HEK293 (cell line): Measurements from ENCODE around the gene ARHGAP26.

Experiments
- CTCF ChIA-PET: fragments of 350-600 bp; formaldehyde crosslinking; extraction: SDS; loops from one replicate; lab custom pipeline; 2021; ENCODE audit warnings: antibody characterized with exemption; lab: Yijun Ruan, JAX
- POLR2A ChIA-PET: fragments of 300-600 bp; formaldehyde crosslinking; extraction: SDS; loops from one replicate; lab custom pipeline; 2020; ENCODE audit warnings: antibody characterized with exemption, inconsistent platforms; lab: Yijun Ruan, JAX
- H3K27ac ChIP-seq: fragments of 200-500 bp; sonication (Bioruptor generic); 2 replicates; pipeline ENCODE4 v1.5.1; 2014; ENCODE audit warnings: low read depth, low read length, control low read depth, inconsistent platforms; ENCODE audit errors: extremely low read depth
- H3K36me3 ChIP-seq, 2 experiments: fragments of 200-500 bp in 1 of 2; sonication (Bioruptor generic) in 1 of 2; 1 replicate in 1 of 2; 2 replicates in 1 of 2; pipeline ENCODE4 v1.5.1; 2014 to 2017; ENCODE audit warnings: inconsistent platforms in 2 of 2, low read length in 2 of 2; ENCODE audit not compliant: control insufficient read depth in 2 of 2, insufficient read depth in 1 of 2
- H3K4me1 ChIP-seq: fragments of 200-500 bp; sonication (Bioruptor generic); 2 replicates; pipeline ENCODE4 v1.5.1; 2014; ENCODE audit warnings: mild to moderate bottlenecking, low read length, inconsistent platforms; ENCODE audit not compliant: control insufficient read depth, insufficient read depth
- H3K4me3 ChIP-seq: 2 replicates; pipeline ENCODE4 v1.5.1; 2011; ENCODE audit warnings: low read depth, mild to moderate bottlenecking, control low read depth, low read length, moderate library complexity
- H3K9me3 ChIP-seq: fragments of 200-500 bp; sonication (Bioruptor generic); 2 replicates; pipeline ENCODE4 v1.5.1; 2014; ENCODE audit warnings: low read depth, low read length, inconsistent platforms; ENCODE audit not compliant: control insufficient read depth, insufficient read depth
- INSM2 ChIP-seq: fragments of 450-650 bp; formaldehyde crosslinking; IDR thresholded peaks from 2 replicates; pipeline ENCODE4 v1.5.1; 2016; ENCODE audit warnings: missing biosample characterization, missing genetic modification characterization
- KLF7 ChIP-seq: fragments of 450-650 bp; formaldehyde crosslinking; IDR thresholded peaks from 2 replicates; pipeline ENCODE4 v1.5.1; 2016; ENCODE audit warnings: missing biosample characterization, missing genetic modification characterization, borderline replicate concordance
- PRDM1 ChIP-seq: fragments of 450-650 bp; formaldehyde crosslinking; IDR thresholded peaks from 2 replicates; pipeline ENCODE4; 2016; ENCODE audit warnings: missing biosample characterization, missing genetic modification characterization
- PRDM2 ChIP-seq: fragments of 450-650 bp; formaldehyde crosslinking; IDR thresholded peaks from 2 replicates; pipeline ENCODE4 v1.5.1; 2016; ENCODE audit warnings: missing biosample characterization, missing genetic modification characterization, borderline replicate concordance
- SP2 ChIP-seq: fragments of 450-650 bp; formaldehyde crosslinking; IDR thresholded peaks from 2 replicates; pipeline ENCODE4 v1.5.1; 2016; ENCODE audit warnings: missing biosample characterization, missing genetic modification characterization
- ZBTB20 ChIP-seq: fragments of 450-650 bp; formaldehyde crosslinking; IDR thresholded peaks from 2 replicates; pipeline ENCODE4 v1.5.1; 2016; ENCODE audit warnings: missing biosample characterization, missing genetic modification characterization
- ZBTB49 ChIP-seq: fragments of 450-650 bp; formaldehyde crosslinking; IDR thresholded peaks from 2 replicates; pipeline ENCODE4 v1.5.1; 2016; ENCODE audit warnings: missing biosample characterization, missing genetic modification characterization, low read depth
- ZNF114 ChIP-seq: fragments of 450-650 bp; formaldehyde crosslinking; IDR thresholded peaks from 2 replicates; pipeline ENCODE4 v1.5.0; 2017; ENCODE audit warnings: missing biosample characterization, missing genetic modification characterization
- ZNF132 ChIP-seq: fragments of 450-650 bp; formaldehyde crosslinking; IDR thresholded peaks from 2 replicates; pipeline ENCODE4 v1.5.1; 2017; ENCODE audit warnings: missing biosample characterization, missing genetic modification characterization, borderline replicate concordance
- ZNF19 ChIP-seq: fragments of 450-650 bp; formaldehyde crosslinking; IDR thresholded peaks from 2 replicates; pipeline ENCODE4; 2016; ENCODE audit warnings: missing biosample characterization, missing genetic modification characterization, low read depth
- ZNF23 ChIP-seq: fragments of 450-650 bp; formaldehyde crosslinking; IDR thresholded peaks from 2 replicates; pipeline ENCODE4 v1.5.1; 2016; ENCODE audit warnings: missing biosample characterization, missing genetic modification characterization, borderline replicate concordance
- ZNF24 ChIP-seq: fragments of 450-650 bp; formaldehyde crosslinking; IDR thresholded peaks from 2 replicates; pipeline ENCODE4 v1.5.1; 2016; ENCODE audit warnings: missing biosample characterization, missing genetic modification characterization
- ZNF324 ChIP-seq: fragments of 450-650 bp; formaldehyde crosslinking; IDR thresholded peaks from 2 replicates; pipeline ENCODE4 v1.5.1; 2016; ENCODE audit warnings: missing biosample characterization, missing genetic modification characterization
- ZNF513 ChIP-seq: fragments of 450-650 bp; IDR thresholded peaks from 2 replicates; pipeline ENCODE4 v1.5.1; 2018; ENCODE audit warnings: missing biosample characterization, missing genetic modification characterization
- ZNF777 ChIP-seq: fragments of 450-650 bp; formaldehyde crosslinking; IDR thresholded peaks from 2 replicates; pipeline ENCODE4 v1.5.1; 2017; ENCODE audit warnings: missing biosample characterization, missing genetic modification characterization, borderline replicate concordance

The ARHGAP26 gene

GRCh38 chr5:142767911-142768310, 2.3 kb upstream of the ARHGAP26 start:
- Histone ChIP-seq H3K36me3 (no peaks in the 10 kb centered on the region), H3K4me1 (0 out of 2 replicates have a peak, but pooled peaks cover 4% of the 10 kb centered on the region), H3K27ac (no peak overlapping the region), H3K4me3 (no peak overlapping the region), H3K9me3 (no peaks in the 10 kb centered on the region)
- POLR2A ChIA-PET: no interaction called here
- no peak for TF ChIP-seq ZNF23 (tag by site-specific recombination)
- TF ChIP-seq PRDM2 (tag by site-specific recombination): no peak
- no peak for TF ChIP-seq SP2 (tag by site-specific recombination)
- TF ChIP-seq ZBTB20: no peak
- no peak for TF ChIP-seq KLF7 (tag by site-specific recombination)
- no peak for TF ChIP-seq PRDM1 (tag by site-specific recombination)
- no peak for TF ChIP-seq ZNF24 (tag by site-specific recombination)
- TF ChIP-seq ZNF19: no peak
- TF ChIP-seq ZNF777 (tag by site-specific recombination): no peak
- TF ChIP-seq ZNF324 (tag by site-specific recombination): no peak
- no peak for TF ChIP-seq INSM2 (tag by site-specific recombination)
- no peak for TF ChIP-seq ZNF114 (tag by site-specific recombination)
- no peak for TF ChIP-seq ZNF132 (tag by site-specific recombination)
- no peak for TF ChIP-seq ZBTB49 (tag by site-specific recombination)
- TF ChIP-seq ZNF513 (tag by site-specific recombination): no peak
- CTCF ChIA-PET: interaction anchor here (0.6 to 4.5 kb wide), 5 partner anchors 20 to 1438 kb away, joined by 3 to 23 read pairs (median 6); no protein-coding TSS in a partner anchor
